HepG2 (cell line): ENCODE results near the gene PPP3CB. TPM values are rescaled to one million over a fixed set of nuclear protein-coding genes. Genes with fewer than 3 reads are reported as not detected.

Experiments
- CENPX ChIP-seq: sonication (generic); formaldehyde crosslinking; IDR thresholded peaks from 2 replicates; pipeline ENCODE4 v1.9.0; 2021; ENCODE audit warnings: mild to moderate bottlenecking, missing genetic modification reagents, moderate library complexity
- DZIP1 ChIP-seq: sonication (generic); formaldehyde crosslinking; IDR thresholded peaks from 2 replicates; pipeline ENCODE4 v1.5.0; 2020; ENCODE audit warnings: mild to moderate bottlenecking, missing genetic modification reagents
- GMEB1 ChIP-seq: sonication (generic); formaldehyde crosslinking; IDR thresholded peaks from 2 replicates; pipeline ENCODE4 v1.5.1; 2020; ENCODE audit warnings: missing genetic modification reagents, mild to moderate bottlenecking, borderline replicate concordance
- HES4 ChIP-seq: sonication (generic); formaldehyde crosslinking; IDR thresholded peaks from 2 replicates; pipeline ENCODE4 v1.9.0; 2021; ENCODE audit warnings: mild to moderate bottlenecking, missing genetic modification reagents, borderline replicate concordance
- KDM5A ChIP-seq: fragments of 200-600 bp; sonication (generic); IDR thresholded peaks from 2 replicates; pipeline ENCODE4 v1.7.0; 2018; ENCODE audit warnings: antibody characterized with exemption, mild to moderate bottlenecking, low read length, borderline replicate concordance
- KLF6 ChIP-seq: IDR thresholded peaks from 2 replicates; pipeline ENCODE4 v1.8.0; 2016; ENCODE audit warnings: missing biosample characterization, missing genetic modification reagents
- MIER2 ChIP-seq: IDR thresholded peaks from 2 replicates; pipeline ENCODE4 v1.6.1; 2016; ENCODE audit warnings: missing biosample characterization, missing genetic modification reagents
- NCOA2 ChIP-seq: sonication (generic); formaldehyde crosslinking; IDR thresholded peaks from 2 replicates; pipeline ENCODE4 v1.8.0; 2022; ENCODE audit warnings: inconsistent platforms
- RCOR2 ChIP-seq: IDR thresholded peaks from 2 replicates; pipeline ENCODE4 v1.6.1; 2016; ENCODE audit warnings: missing biosample characterization, missing genetic modification reagents
- SNAPC2 ChIP-seq: sonication (generic); formaldehyde crosslinking; IDR thresholded peaks from 2 replicates; pipeline ENCODE4 v1.8.1; 2022; ENCODE audit warnings: mild to moderate bottlenecking, missing genetic modification reagents
- SNAPC4 ChIP-seq: sonication (generic); formaldehyde crosslinking; IDR thresholded peaks from 2 replicates; pipeline ENCODE4 v1.4.0; 2020; ENCODE audit warnings: mild to moderate bottlenecking, missing genetic modification reagents
- SOX6 ChIP-seq, 2 experiments: fragments of 450-650 bp in 1 of 2; sonication (generic) in 1 of 2; formaldehyde crosslinking in 1 of 2; IDR thresholded peaks; 2 replicates each; pipeline versions ENCODE4 v1.4.0 to v1.6.1; 2017 to 2020; ENCODE audit warnings: antibody characterized with exemption in 1 of 2, mild to moderate bottlenecking in 1 of 2, missing genetic modification reagents in 1 of 2
- TEAD3 ChIP-seq: optimal IDR thresholded peaks from 2 replicates; pipeline ENCODE3; 2016; ENCODE audit warnings: borderline replicate concordance
- ZNF143 ChIP-seq: sonication (generic); formaldehyde crosslinking; IDR thresholded peaks from 2 replicates; pipeline ENCODE4 v1.4.0; 2020; ENCODE audit warnings: missing genetic modification reagents
- ZNF225 ChIP-seq: sonication (generic); formaldehyde crosslinking; IDR thresholded peaks from 2 replicates; pipeline ENCODE4 v1.4.0; 2020; ENCODE audit warnings: mild to moderate bottlenecking, missing genetic modification reagents
- ZNF382 ChIP-seq: sonication (generic); formaldehyde crosslinking; IDR thresholded peaks from 2 replicates; pipeline ENCODE4 v1.5.0; 2020; ENCODE audit warnings: missing genetic modification reagents, mild to moderate bottlenecking, borderline replicate concordance
- ZNF672 ChIP-seq: sonication (generic); formaldehyde crosslinking; IDR thresholded peaks from 2 replicates; pipeline ENCODE4 v1.8.1; 2022; ENCODE audit warnings: missing genetic modification reagents
- polyA plus RNA-seq, 8 experiments: library from polyadenylated mRNA; depleted of rRNA in 3 of 8; stranded (reverse) in 7 of 8; unstranded in 1 of 8; fragments of >200 nt; fragmentation: Illumina TruSeq in 4 of 8; extraction: Trizol in 4 of 8; gene quantifications; 2 replicates each; pipeline versions ENCODE4 v1.2.1 to v1.2.3, GENCODE V29; 2011 to 2016; ENCODE audit warnings: low read depth in 4 of 8, missing spikeins in 1 of 8, mixed read lengths in 1 of 8; ENCODE audit not compliant: insufficient read depth in 1 of 8
- total RNA-seq, 5 experiments: library from RNA; depleted of rRNA; stranded (reverse); fragments of >200 nt; fragmentation: Illumina TruSeq; extraction: Trizol; gene quantifications; 2 replicates each; pipeline ENCODE4 v1.2.3, GENCODE V29; 2016; ENCODE audit warnings: low read depth in 1 of 5
- TF ChIP-seq, protein P1 (sequence below): sonication (generic); formaldehyde crosslinking; IDR thresholded peaks from 2 replicates; pipeline ENCODE4 v1.5.1; 2020; ENCODE audit warnings: mild to moderate bottlenecking, moderate library complexity, missing genetic modification reagents

Gene PPP3CB
- total and polyA plus RNA-seq, 2 of the 13 experiments (the other 11 are each of a cell fraction or from before 2014, with no cell fraction given), result 8.7 to 11.4 TPM

DNA sequence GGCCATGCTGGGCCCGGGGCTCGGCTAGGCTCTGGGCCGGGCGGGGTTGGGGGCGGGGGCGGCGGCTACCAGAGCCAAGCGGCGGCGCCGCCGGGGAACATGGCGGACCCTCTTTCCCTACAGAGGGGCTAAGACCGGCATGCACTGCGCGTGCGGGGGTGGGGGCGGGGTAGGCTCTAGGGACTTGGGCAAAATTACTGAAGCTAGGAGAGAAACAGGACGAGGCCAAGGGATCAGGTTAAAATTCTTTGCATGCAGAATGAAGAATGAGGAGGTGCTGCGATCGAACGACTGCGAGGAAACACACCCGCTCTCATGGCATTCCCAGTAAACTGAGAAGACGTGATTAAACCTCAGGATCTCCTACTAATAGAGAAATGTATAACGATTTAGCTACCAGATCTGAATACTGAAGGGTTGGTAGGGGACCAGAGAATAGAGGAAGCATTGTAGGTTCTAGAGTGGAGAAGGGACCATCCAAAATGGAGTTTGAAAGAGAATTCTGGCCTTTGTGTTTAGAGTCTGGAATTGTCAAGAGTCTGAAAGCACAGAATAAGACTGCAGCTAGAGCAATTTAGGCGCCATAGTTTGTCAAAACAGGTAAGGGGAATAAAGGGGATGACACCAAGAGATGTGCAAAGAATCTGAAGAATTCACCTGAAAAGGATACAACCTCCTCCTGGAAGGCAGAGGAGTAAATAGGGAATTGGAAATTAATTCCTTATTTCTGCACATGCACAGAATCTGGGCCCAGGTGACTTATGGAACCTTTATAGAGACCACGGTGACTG is at the start of gene PPP3CB (continued):
- TF ChIP-seq DZIP1 (CRISPR knock-in tag) (no peak), ZNF382 (no peak), KLF6 (CRISPR knock-in tag) (peak; percentile 11; the same call in 1 of the 2 replicates), SOX6 (IDR thresholded peaks at IDR 0.05) (no peak), SOX6 (CRISPR knock-in tag; IDR thresholded peaks at IDR 0.05) (no peak), NCOA2 (CRISPR knock-in tag) (peak; percentile 22; the same call in 1 of the 2 replicates), ZNF672 (CRISPR knock-in tag) (no peak), TEAD3 (CRISPR knock-in tag) (peak; percentile 79), SNAPC2 (CRISPR knock-in tag) (0 out of 2 replicates have a peak, but pooled peaks have one; percentile 31), SNAPC4 (CRISPR knock-in tag) (no peak), ZNF143 (CRISPR knock-in tag) (peak; percentile 88), ZNF225 (CRISPR knock-in tag) (no peak), HES4 (no peak), RCOR2 (CRISPR knock-in tag) (peak; percentile 36; the same call in 1 of the 2 replicates), KDM5A (no peak; the same call in 1 of the 2 replicates), GMEB1 (CRISPR knock-in tag) (peak; percentile 24; the same call in 1 of the 2 replicates), CENPX (CRISPR knock-in tag) (no peak), MIER2 (CRISPR knock-in tag) (no peak)
- TF ChIP-seq, protein P1, sequence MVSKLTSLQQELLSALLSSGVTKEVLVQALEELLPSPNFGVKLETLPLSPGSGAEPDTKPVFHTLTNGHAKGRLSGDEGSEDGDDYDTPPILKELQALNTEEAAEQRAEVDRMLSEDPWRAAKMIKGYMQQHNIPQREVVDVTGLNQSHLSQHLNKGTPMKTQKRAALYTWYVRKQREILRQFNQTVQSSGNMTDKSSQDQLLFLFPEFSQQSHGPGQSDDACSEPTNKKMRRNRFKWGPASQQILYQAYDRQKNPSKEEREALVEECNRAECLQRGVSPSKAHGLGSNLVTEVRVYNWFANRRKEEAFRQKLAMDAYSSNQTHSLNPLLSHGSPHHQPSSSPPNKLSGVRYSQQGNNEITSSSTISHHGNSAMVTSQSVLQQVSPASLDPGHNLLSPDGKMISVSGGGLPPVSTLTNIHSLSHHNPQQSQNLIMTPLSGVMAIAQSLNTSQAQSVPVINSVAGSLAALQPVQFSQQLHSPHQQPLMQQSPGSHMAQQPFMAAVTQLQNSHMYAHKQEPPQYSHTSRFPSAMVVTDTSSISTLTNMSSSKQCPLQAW, result no peak
